DMS 273 treated with DMSO at 0.1 percent for 48 hours (cell line): Measurements from ENCODE around the gene PCBD2.
"Not testable (repeated sequence)": the region's sequence is repeated elsewhere in the genome, so short reads cannot be mapped to it uniquely, and the experiment has no call there.

Experiments
- DNase-seq: peaks from one replicate; lab custom pipeline; 2025; lab: John Stamatoyannopoulos, UW

Gene PCBD2

DNA sequence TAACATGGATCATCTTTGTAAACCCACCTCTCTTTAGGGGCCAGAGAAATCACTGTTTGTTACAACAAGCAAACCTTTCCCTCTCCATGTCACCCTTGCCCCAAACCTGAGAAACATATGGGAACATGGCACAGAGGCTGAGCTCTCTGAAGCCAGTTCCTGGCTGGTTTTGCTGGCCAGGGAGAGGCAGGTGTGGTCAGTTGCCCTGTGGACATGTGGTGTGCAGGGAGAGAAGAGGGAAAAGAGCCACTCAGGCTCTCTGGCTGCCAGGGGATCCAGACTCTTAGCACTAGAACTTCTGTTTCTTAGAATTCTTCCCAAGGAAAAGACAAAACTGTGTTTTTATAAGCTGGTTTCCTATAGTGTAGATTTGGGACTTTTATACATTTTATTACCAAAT, 58.2 kb downstream of the PCBD2 start:
- DNase-seq, result no peak

DNA sequence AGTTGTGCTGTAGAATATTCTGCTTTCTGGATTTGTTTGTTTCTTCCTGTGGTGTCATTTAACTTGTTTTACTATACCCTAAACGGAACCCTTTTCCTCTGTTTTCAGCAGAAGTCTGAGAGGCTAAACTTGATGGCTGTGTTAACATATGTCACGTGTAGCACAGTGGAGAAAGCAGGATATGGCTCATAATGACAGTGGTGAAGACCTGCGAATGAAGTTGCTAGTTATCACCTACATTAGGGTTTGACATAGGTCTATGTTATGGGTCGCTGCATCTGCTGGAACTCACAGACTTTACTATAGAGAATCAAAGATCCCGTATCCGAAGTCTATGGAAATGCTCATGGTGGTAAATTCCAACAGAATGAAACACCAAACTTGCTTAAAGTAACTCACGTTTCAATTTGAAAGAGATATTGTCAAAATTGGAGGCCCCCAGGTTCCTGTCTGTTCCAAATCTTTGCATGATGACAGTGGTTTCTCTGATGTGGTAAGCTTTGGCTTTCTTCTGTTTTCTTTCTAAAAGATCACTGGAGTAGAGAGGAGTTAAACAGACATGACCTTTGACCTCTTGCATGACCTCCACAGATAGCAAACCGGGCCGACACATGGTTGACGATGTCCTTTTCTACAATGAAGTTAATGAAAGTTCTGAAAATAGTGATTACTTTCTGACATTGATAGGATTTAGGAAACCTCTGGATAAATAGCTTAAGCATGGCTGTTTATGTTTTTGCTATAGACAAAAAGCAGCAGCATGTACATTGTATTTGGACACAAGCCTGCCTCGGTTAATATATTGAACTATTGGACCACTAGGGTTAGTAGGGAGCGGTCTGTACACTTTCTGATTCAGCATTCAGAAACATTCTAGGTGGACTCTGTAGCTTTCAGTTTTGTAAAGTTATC, 59.7 kb downstream of the PCBD2 start:
- DNase-seq, result no peak

DNA sequence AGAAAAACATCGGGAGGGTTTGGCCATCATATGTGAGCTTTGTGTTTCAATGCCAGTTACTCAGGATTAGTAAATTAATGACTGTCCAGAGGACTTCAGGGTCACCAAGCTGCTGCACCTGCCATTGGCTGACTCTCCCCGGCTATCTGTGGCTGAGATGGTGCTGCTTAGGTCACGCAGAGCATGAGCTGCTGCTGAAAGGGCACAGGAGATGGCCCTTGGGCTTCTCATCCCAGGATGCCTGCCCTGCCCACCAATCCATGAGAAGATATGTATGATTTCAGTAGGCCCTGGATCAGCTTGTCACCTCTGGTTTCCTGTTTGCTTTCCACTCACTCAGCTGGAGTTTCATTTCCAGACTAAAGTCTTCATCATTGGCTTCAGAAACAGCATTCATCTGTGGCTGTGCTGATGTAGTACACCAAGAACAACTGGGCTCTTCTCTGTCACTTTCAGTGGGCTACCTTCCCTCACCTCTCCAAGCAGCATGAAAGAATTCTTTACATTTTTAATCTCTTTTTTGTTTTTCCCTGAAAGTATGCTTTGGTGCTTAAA, 60.4 kb downstream of the PCBD2 start:
- DNase-seq, result no peak

DNA sequence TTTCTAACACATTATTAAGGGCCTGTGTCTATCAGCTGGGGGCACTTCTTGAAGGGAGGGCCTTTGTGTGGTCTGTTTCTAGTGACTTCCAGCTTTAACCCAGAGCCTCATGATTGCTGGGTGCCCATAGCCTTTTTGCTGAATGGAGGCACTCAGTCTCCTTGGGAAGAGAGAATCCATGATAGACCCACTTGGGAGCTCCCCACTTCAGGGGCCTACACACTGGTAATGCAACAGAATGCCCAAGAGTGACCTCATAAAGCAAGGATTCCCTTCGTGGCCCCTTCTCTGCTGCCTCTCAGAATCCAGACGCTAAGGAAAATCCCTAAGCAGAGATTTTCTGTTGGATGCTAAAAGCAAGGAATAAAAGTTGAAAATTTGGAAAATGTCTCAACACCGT, 62.7 kb downstream of the PCBD2 start, which contains the start of gene CATSPER3:
CATSPER3 (plus strand) TSS at position 301 of the 400 bp plus-strand sequence; CDS start at position 386, 85 bp downstream.
- DNase-seq, result no peak

DNA sequence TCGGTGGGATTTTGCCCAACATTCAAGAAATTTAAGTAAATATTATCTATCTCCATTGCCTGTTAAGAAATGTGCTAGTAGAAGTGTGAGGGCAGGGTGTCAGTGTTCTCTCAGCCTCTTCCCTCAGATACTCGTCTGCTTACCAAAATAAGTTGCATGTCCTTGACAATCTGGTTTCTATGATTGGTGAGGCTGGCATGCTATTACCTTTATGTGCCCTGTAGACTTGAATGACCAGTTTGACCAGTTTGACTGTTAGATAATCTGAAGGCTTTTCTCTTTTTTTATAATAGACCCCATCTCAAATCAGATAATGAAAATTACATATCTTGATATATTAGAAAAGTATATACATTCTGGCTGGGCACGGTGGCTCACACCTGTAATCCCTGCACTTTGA, 63.1 kb downstream of the PCBD2 start:
- no peak for DNase-seq

DNA sequence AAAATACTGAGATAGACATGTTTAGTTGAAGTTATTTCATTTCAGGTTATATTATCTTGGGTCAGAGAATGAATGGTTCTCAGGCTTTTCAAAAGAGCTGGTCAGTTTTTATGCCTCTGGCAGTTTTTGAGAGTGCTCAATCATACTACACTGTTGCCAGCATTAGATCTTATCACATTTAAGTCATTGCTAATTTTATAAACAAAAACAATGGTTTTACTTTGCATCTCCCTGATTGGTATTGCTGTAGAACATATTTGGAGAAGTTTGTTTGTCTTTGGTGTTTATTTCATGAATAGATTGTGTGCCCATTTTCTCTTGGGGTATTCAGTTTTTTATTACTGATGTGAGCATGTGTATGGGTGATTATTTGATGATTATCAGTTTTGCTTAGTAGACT, 64.2 kb downstream of the PCBD2 start:
- DNase-seq, result no peak

DNA sequence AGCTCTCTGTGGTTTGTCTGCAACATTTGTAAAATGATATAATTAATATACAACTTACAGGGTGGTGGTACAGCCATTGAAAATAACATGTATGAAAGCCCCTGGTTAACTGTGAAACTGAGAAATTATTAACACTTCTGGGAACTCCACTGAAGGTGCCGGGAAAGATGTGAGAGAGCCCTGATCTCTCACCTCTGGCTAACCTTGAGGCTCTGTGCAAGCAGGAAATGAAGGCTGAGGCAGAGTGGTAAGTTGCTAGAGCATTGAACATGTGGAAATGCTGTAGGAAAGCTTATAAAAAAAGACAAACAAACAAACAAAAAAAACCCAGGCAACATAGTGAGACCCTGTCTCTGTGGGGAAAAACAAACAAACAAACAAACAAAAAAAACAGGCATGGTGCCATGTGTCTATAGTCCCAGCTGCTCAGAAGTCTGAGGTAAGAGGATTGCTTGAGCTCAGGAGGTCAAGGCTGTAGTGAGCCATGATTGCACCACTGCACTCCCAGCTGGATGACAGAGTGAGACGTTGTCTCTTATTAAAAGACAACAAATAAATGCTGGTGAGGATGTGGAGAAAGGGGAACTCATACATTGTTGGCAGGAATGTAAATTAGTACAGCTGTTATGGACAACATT, 70.3 kb downstream of the PCBD2 start:
- DNase-seq, result no peak

DNA sequence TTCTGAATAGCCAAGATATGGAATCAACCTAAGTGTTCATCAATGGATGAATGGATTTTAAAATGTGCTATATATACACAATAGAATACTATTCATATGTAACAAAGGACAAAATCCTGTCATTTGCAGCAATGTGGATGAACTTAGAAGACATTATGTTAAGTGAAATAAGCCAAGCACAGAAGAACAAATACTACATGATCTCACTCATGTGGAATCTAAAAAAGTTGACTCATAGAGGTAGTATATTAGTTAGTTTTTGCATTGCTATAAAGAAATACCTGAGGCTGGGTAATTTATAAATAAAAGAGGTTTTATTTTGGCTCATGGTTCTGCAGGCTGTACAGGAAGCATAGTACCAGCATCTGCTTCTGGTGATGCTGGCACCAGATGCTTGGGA, 70.9 kb downstream of the PCBD2 start:
- DNase-seq, result no peak

DNA sequence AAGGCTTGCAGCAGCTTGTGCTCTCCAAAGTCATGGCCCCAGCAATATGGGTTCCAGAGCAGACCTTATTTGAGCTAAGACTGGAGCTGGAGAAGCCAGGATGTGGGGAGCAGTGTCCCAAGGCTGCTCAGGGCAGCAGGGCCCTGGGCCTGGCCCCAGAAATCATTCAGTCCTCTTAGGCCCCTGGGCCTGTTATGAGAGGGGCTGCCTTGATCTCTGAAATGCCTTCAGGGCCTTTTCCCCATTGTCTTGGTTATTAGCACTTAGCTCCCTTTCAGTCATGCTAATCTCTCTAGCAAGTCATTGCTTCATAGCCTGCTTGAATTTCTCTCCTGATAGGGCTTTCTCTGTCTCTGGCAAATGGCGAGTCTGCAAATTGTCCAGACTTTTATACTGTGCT, 71.9 kb downstream of the PCBD2 start:
- no peak for DNase-seq

DNA sequence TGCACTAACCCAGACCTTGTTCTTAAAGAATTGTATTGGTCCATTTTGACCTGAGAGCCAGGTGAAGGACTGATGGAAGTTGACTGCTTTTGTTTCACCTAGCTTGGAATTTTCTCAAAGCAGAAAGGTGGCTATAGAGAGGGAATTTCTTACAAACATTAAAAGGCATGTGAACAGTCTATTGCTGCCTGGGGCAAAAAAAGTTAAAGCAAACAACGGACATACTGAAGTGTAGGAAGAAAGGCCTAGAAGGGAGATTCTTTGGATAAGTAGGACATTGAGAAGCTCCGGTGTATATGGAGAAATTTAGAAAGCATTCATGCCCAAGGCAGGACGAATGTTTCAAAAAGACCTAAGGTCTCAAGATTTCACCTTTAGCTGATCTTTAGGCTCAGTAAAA, 74.5 kb downstream of the PCBD2 start:
- no peak for DNase-seq

DNA sequence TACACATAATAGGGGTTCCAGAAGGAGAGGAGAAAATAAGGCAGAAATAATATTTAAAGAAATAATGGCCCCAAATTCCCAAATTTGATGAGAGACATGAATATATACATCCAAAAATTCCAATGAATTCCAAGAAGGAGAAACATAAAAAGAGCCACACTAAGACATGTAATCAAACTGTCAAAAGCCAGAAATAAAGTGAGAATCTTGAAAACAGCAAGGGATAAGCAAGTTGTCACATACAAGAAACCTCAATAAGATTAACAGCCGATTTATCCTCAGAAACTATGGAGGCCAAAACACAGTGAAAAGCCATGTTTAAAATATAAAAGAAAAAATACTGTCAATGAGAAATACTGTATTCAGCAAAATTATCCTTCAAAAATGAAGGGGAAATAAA, 77.3 kb downstream of the PCBD2 start:
- no peak for DNase-seq

DNA sequence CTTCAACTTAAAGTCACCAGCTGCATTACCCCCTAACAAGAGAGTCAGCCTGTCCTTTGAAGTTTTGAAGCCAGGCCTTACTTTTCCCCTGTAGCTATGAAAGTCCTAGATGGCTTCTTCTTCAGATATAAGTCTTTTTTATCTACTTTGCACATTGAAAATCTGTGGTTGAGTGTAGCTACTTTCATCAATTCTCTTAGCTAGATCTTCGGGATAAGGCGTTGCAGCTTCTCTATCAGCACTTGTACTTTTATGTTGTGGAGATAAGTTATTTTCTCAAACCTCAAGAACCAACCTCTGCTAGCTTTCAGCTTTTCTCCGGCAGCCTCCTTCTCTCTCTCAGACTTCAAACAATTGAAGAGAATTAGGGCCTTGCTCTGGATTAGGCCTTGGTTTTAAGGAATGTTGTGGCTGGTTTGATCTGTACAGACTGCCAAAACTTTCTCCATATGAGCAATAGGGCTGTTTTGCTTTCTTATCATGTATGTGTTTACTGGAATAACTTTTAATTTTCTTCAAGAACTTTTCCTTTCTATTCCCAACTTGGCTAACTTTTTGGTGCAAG, 84.4 kb downstream of the PCBD2 start:
- DNase-seq, result no peak

DNA sequence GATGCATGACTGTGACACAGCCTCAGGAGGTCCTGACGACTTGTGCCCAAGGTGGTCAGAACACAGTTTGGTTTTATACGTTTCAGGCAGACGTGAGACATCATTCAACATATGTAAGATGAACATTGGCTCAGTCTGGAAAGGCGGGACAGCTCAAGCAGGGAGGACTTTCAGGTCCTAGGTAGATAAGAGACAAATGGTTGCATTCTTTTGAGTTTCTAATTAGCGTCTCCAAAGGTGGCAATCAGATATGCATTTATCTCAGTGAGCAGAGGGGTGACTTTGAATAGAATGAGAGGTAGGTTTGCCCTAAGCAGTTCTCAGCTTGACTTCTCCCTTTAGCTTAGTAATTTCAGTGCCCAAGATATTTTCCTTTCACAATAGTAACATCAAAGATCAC, 85.3 kb downstream of the PCBD2 start:
- DNase-seq, result not testable (repeated sequence)

DNA sequence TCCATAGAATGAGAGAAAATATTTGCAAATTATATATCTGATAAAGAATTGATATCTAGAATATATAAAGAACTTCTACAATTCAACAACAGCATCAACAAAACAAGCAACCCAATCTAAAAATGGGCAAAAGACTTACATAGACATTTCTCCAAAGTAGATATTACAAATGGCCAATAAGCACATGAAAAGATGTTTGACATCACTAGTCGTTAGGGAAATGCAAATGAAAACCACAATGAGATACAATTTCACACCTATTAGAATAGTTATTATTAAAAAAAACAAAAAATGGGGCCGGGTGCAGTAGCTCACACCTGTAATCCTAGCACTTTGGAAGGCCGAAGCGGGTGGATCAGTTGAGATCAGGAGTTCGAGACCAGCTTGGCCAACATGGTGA, 87.2 kb downstream of the PCBD2 start:
- no peak for DNase-seq

DNA sequence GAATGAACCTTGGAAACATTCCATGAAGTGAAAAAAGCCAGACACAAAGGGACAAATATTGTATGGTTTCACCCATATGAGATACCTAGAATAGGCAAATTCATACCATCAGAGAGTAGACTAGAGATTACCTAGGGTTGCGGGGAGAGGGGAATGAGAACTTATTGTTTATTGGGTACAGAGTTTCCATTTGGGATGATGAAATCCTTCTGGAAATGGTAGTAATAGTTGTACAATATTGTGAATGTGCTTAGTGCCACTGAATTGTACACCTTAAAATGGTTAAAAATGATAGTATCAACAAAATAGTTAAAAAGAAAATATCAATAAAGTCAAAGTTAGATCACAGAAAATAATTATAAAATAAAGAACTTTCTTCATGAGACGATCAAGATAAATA, 88.2 kb downstream of the PCBD2 start:
- DNase-seq, result no peak

DNA sequence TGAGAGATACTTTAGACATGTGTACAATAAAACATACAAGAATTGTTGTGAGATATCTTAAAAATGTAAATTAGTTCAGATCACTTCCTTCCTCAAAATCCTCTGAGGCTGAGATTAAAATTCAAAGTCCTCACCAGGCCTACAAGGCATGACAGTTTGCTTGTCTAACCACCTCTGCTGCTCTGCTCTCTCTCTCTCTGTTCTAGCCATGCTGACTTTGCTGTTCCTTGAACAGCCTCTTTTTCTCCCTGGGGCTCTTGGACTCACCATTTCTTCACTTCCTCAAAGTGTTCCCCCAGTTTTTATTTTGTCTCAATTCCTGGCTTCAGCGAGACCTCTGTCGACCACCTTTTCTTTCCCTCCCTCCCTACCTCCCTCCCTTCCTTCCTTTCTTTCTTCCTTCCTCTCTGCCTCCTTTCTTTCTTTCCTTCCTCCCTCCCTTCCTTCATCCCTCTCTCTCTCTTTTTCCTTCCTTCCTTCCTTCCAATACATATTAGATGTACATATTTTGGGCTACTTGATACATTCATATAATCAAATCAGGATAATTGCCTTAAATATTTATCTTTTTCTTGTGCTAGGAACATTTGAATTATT, 89.7 kb downstream of the PCBD2 start:
- DNase-seq, result no peak

DNA sequence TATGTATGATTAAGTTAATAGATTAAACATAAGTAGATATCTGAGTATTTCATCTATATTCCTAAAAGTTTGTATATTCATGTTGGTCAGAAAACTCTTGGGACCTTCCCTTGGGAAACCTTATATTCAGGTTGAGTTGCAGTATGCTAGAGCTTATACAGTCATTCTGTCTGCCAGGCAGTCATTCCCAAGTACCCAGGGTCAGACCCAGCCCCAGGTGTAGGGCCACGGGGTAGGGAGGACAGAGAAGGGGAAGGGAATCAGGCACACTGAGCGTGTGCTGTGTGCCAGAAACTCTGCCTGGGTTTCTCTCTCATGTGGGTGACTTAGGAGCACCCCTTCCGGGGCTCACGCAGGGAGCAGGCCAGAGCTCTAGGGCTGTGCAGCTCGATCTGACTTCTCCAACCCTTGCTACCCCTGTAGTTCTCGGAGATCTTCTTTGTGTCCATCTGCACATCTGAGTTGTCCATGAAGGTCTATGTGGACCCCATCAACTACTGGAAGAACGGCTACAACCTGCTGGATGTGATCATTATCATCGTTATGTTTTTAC, 91.0 kb downstream of the PCBD2 start:
- DNase-seq, result no peak

DNA sequence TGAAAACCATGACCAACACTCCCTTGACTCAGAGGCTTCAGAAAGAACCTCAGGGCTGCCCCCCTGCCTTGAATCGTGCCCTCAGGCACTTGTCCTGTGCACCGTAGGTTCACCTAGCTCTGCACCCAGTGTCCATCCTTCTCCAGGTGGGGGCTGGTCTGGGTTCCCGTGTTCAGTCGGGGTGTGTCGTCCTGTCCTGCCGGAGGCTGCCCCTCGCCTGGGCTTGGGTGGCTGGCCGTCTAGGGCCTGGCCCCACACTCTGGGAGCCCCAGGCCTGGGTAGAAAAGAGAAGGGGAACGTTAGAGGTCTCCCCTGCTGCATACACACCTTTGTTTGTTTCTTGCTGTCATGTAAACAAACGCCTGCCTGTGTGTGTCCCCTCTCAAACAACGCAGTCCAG, 92.1 kb downstream of the PCBD2 start:
- DNase-seq, result no peak

DNA sequence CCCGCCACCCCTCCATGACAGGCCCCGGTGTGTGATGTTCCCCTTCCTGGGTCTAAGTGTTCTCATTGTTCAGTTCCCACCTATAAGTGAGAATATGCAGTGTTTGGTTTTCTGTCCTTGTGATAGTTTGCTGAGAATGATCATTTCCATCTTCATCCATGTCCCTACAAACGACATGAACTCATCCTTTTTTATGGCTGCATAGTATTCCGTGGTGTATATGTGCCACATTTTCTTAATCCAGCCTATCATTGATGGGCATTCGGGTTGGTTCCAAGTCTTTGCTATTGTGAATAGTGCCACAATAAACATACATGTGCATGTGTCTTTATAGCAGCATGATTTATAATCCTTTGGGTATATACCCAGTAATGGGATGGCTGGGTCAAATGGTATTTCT, 93.1 kb downstream of the PCBD2 start:
- not testable (repeated sequence) for DNase-seq

DNA sequence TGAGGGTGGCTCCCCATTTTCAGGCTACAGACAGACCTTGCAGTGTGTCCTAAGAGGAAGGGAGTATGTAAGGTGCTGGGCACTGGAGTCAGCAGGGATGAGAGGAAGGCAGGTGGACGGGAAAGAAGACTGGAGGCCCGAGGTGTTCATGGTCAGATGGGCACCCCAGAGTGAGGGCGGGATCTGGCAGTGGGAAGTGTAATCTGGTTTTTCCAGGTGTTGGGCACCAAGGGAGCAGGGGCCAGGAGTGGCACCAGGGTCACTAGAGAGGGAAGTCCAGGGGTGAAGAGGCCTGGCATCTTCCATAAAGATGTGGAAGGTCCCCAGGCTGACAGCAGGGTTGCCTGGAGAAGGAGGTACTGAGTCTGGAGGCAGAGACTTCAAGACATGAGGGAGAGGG, 99.4 kb downstream of the PCBD2 start:
- no peak for DNase-seq

DNA sequence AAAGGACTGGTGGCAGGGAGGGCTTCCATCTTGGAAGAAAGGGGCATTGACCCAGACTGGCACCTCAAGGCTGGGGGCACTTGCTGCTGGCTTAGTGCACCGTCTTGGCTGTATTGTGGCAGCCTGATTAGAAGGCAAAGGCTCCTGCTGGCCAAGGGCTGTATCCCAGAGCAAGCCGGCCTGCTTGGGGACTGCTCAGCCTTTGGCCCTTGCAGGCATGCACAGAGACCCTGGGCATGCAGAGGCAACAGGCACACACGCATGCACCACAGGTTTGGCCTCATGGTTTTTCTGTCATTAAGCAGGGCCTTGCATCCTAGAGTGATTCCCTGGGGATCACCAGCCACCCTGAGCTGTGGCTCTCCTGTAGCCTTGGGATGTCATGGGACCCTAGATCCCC, 100.1 kb downstream of the PCBD2 start:
- DNase-seq, result no peak

DNA sequence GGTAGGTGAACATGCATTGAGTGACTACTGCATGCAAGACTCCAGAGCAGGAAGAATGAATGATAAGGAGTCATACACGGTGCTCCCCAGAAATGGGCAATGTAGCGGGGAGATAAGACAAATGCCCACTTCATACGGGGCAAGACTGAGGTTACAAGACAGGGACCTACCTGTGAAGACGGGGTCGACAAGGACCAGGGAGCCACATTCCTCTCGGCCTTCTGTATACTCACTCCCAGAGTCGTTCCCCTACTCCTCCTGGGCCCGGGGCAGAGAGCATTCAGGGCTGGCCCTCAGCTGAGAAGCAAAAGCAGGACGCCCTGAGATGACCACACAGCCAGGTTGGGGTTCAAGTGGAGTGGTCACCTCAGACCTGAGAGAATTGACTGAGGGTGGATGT, 102.4 kb downstream of the PCBD2 start:
- no peak for DNase-seq
